ENCODE measurements around the gene RPUSD4. TPM values are rescaled to one million over a fixed set of nuclear protein-coding genes. Genes with fewer than 3 reads are reported as not detected.

The RPUSD4 gene
- total and polyA plus RNA-seq, 9 of the 15 experiments (the other 6 are each of a cell fraction or from before 2014, with no cell fraction given): 27.4 to 56.2 (median 44.6) TPM

GRCh38 chr11:126169291-126169690 lies 42.2 kb downstream of the RPUSD4 start:
- Histone ChIP-seq H3K9me3 (replicated peaks; ENCODE audit: control insufficient read depth, insufficient read depth, low read depth, low read length) (no peaks in the 10 kb centered on the region), H3K4me3 (no peak overlapping the region), H3K27me3 (ENCODE audit: control insufficient read depth in 2 of 2, insufficient read depth in 2 of 2, low read length in 2 of 2) (peaks cover 52 to 59% of the 10 kb centered on the region in 2 experiments), H3K4me1 (replicated peaks in 1 of 2; ENCODE audit: control insufficient read depth in 2 of 2, insufficient read depth in 2 of 2, low read length in 2 of 2) (no peaks in the 10 kb centered on the region; a peak in 1 of 5 replicates), H3K9ac (ENCODE audit: insufficient read depth in 1 of 2, low read depth in 2 of 2, low read length in 2 of 2) (no peak overlapping the region), H3K9me1 (ENCODE audit: control insufficient read depth, insufficient read depth, low read length) (no peaks in the 10 kb centered on the region), H3K4me2 (ENCODE audit: insufficient read depth, low read length) (no peak overlapping the region), H3K36me3 (ENCODE audit: control insufficient read depth, insufficient read depth, low read length) (no peaks in the 10 kb centered on the region), H3K79me2 (ENCODE audit: control insufficient read depth, insufficient read depth, low read length) (no peaks in the 10 kb centered on the region), H2AFZ (ENCODE audit: low read depth, low read length) (no peak overlapping the region), H3K27ac (ENCODE audit: extremely low read depth, low read depth, low read length) (no peak overlapping the region), H4K20me1 (replicated peaks; ENCODE audit: control insufficient read depth, insufficient read depth, low read length) (no peaks in the 10 kb centered on the region)
- in situ Hi-C loops (cut with MboI): no loop called here
- ATAC-seq (no peak), FAIRE-seq (no peak), DNase-seq (ENCODE audit: extremely low read depth in 1 of 4, low spot score in 3 of 4) (no peak)
- intact Hi-C loops (cut with micrococcal nuclease): no loop called here
- POLR2A ChIA-PET: interaction anchor here (0.7 kb wide), 1 partner anchor 238 kb away, joined by 3 read pairs; no protein-coding TSS in a partner anchor
- 0% methylated on average over 3 of the region's 3 CpGs for WGBS (ENCODE audit: insufficient coverage, low coverage, missing lambda C conversion rate)
- CTCF ChIA-PET (ENCODE audit: low intra/inter-chr PET ratio): no interaction called here
- no TSS peak for BruUV-seq (replicated peaks)
- TF ChIP-seq ZMIZ1 (IDR thresholded peaks at IDR 0.05; ENCODE audit: low read depth in 2 of 2, low read length in 2 of 2) (no peak), TBL1XR1 (IDR thresholded peaks at IDR 0.05; ENCODE audit: low read length in 2 of 2) (no peak), MEF2D (tag; conservative IDR thresholded peaks at IDR 0.05; ENCODE audit: low read depth) (no peak), NR0B1 (IDR thresholded peaks at IDR 0.05; ENCODE audit: partially characterized antibody) (no peak), ZNF280B (CRISPR knock-in tag; IDR thresholded peaks at IDR 0.05) (no peak)

All from K562 (cell line).